Measurements from ENCODE around the gene NFKBIE.

The NFKBIE gene

DNA sequence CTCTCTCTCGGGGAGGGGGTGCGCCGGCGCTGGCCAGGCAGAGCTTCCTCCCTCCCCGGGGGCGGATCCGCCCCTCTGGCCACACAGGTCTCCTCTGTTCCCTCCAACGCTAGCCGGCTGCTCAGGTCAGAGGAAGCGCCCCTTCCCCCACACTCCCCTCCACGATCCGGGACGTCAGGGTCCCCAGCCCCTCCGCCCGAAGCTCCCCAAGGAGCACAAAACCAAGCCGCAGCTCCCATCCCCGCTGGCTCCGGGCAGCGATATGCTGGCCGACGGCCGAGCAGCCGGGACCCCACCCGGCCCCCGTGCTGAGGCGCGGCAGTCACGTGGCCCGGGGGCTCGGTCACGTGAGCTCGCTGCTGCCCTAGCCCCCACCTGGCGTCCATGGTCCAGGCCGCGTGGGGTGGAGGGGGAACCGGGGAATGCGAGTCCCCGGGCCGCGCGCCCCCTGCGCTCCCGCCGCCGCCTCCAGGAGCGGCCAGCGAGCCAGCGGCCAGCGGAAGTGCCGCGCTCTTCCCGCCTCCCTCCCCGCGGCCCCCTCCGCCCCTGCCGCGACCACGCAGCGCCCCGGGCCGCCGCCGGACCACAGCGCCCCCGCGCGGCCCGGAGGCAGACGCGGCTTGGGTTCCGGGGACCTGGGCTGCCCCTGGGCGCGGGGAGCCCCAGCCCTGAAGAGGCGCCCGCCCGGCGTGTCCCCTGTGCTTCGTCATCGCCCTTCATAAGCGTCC is 8.2 kb downstream of the NFKBIE start, which contains the start of gene SLC35B2:
SLC35B2 (minus strand) TSS at position 504 of the 728 bp plus-strand sequence; CDS start at position 386, 118 bp downstream.
- peak; percentile 69 for DNase-seq

DNA sequence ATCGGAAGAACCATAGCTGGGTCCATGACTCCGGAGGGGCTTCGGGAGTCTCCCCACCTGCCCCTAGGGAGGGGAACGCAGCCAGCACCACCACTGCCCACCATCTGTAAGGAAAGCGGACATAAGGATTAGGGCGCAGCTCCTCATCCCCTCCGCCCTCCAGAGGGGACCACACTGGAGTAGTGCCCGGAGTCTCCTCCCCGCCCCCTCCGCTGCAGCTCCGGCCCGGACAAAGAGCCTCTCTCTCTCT is 8.7 kb downstream of the NFKBIE start:
- DNase-seq: no peak

DNA sequence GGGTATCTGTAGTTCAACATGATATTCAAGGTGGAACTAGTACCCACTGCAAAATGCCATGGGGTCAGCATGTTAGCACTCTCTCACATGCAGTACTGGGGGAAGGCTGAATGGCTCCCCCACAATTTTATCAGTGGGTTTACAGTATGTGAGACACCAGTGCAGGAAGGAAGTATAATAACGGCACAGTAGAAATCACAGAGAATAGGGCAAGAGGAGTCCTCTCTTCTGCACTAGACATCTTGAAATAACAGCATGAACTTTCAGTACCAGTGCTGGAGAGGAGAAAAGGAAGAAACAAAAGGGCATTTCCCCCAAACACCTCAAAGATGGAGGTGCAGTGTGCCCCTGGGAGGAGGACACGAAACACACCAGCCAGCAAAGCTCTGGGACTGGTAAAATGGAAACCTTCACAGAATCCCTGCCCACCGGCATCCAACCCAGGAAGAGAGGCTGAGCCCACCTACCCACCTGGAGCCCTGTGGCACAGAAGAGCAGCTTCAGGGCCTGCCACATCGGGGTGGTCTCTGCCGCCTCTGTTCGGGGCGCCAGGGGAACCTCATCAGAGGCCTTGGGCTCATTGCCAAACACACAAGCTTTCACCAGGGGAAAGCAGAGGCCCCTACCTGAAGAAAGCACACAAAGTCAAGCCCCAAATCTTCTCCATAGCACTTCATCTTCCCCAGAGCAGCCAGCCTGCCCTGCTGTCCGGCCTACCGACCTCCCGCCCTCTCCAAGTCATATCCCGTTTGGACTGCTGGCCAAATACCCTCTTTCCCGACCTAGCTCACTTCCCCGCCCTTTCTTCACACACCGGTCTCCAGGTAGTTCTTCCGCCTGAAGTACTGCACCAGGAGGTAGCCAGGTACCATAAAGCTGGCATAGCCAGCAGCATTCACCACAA is 9.2 kb downstream of the NFKBIE start:
- DNase-seq: no peak

DNA sequence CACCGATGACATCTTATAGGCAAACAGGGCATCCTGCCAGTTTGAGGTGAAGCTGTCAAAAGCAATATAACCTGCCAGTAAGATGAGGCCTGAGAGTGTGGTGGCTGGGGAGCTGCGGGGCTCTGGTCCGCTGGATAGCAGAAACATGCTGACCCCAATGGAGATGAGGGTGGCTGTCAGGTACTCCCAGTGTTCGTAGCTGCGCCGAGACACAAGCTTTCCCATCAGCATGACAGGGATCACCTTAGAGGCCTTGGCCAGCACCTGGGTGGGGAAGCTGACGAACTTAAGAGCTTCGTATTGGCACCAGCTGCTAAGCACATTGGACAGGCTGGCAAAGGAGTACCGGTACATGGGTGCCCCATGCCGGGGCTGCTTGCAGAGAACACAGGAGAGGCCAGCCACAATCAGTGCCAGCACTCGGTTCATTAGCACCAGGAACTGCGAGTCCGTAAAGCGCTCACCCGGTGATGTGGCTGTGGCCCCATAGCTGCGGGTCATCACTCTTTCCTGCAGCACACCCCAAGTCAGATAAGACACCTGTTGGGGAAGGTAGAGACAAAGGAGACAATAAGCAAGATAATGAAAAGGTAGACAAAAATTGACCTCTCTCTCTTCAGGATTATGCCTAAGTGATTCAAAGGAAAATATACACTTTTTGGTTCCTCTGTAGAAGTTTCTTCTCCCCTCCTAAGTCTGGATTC is 10.1 kb downstream of the NFKBIE start:
- DNase-seq: no peak

DNA sequence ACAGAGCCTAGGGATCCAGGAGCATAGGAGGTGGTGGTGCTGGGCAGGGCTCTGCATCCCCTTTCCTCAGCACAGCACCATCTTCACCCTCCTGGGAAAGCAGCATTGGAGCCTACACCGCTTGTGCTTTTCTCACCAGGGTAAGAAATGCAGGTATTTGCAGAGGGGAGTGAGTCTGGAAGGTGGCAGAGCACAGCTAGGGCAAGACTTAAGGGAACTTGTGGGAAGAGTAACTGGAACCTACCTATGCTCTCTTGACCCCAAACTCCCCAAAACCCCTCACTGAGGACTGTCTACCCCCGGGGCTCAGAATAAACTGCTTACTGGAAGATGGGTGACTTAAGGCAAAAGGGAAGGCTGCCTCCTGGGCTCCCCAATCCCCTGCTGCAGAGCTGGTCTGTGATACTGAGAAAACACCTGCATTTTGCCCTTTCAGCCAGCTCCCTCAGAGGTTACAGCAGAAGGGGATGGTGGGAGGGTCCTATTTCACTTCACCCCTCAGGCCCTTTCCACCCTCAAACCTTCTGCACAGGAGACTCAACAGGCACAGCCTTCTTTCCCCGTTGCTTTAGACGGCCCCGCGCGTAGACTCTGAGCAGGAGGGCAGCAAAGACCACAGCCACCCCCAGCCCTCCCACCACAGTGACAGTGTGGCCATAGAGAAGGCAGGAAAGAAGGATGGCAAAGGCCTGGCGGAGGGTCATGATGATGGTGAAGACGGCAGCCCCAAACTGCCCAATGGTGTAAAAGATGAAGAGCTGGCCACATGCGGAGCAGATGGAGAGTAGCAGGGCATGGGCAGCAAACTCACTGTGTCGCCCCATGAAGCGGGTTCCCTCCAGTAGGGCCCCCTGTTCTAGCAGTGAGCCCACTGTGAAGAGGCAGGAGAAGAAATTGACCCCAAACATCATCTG is 10.9 kb downstream of the NFKBIE start:
- DNase-seq: no peak

DNA sequence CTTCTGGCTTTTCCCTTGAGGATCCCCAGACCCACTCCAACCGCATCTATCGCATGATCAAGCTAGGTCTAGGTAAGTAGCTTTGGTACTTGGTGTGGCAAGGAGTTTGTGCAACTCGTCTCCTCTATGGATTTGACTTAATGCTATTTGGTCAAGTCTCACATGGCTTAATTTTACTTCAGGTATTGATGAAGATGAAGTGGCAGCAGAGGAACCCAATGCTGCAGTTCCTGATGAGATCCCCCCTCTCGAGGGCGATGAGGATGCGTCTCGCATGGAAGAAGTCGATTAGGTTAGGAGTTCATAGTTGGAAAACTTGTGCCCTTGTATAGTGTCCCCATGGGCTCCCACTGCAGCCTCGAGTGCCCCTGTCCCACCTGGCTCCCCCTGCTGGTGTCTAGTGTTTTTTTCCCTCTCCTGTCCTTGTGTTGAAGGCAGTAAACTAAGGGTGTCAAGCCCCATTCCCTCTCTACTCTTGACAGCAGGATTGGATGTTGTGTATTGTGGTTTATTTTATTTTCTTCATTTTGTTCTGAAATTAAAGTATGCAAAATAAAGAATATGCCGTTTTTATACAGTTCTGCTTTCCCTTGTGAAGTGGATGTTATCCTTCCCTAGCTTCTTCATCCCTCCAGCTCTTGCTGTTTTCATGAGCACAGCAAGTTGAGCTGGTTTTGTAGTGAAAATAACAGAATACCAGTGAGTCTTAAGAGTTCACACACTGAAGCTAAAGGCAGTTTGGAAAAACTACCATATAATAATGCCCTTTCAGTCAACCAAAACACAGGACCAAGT is 11.8 kb downstream of the NFKBIE start:
- no peak for DNase-seq

DNA sequence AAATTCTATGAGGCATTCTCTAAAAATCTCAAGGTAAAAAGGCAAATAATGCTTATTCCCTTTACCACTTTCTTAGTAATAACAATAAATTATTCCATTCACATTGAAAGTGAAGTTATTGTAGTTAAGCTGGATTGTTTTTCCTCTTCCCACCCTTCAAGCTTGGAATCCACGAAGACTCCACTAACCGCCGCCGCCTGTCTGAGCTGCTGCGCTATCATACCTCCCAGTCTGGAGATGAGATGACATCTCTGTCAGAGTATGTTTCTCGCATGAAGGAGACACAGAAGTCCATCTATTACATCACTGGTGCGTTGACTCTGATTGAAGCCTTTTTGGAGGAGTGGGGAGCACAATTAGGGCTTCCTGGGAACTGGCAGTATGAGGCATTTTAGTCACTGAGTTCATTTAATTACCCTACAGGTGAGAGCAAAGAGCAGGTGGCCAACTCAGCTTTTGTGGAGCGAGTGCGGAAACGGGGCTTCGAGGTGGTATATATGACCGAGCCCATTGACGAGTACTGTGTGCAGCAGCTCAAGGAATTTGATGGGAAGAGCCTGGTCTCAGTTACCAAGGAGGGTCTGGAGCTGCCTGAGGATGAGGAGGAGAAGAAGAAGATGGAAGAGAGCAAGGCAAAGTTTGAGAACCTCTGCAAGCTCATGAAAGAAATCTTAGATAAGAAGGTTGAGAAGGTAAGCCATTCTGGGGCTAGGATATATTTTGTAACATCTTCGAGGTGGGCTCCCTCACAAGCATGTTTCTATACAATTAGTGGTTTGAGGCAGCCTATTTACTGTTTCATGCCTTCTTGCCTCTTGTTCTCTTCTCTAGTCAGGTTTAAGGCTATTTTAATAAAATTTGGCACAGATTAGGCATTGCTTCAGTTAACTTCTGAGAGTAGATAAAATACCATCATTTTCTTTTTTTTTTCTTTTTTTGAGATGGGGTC is 13.5 kb downstream of the NFKBIE start:
- DNase-seq: no peak

DNA sequence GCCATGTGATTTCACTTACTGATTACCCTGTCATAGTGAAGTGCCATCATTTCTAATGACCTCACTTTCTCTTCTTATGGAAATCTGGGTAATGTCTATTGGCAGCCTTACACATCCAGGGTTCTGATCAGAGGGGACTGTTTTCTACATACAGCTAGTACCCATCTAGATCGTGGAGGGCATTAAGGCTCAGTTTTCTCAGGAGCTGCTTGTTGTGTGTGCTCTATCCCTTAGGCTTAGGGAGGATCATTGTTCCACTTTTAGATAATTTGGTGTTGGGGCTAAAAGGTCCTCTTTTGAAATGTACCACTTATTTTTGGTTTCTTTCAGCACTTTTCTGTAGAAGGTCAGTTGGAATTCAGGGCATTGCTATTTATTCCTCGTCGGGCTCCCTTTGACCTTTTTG is 14.6 kb downstream of the NFKBIE start:
- no peak for DNase-seq

DNA sequence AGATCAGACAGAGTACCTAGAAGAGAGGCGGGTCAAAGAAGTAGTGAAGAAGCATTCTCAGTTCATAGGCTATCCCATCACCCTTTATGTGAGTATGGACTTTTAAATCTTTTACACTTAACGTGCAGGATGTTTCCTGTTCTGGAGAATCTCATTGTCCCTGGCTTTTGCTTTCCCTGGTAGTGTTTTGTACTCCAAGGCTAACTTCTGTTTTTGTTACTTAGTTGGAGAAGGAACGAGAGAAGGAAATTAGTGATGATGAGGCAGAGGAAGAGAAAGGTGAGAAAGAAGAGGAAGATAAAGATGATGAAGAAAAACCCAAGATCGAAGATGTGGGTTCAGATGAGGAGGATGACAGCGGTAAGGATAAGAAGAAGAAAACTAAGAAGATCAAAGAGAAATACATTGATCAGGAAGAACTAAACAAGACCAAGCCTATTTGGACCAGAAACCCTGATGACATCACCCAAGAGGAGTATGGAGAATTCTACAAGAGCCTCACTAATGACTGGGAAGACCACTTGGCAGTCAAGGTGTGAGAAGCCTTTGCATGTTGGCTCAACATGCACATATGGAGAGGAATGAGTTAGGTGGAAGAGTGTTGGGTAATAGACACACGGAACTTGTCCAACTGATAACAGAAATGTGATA is 15.2 kb downstream of the NFKBIE start:
- no peak for DNase-seq

DNA sequence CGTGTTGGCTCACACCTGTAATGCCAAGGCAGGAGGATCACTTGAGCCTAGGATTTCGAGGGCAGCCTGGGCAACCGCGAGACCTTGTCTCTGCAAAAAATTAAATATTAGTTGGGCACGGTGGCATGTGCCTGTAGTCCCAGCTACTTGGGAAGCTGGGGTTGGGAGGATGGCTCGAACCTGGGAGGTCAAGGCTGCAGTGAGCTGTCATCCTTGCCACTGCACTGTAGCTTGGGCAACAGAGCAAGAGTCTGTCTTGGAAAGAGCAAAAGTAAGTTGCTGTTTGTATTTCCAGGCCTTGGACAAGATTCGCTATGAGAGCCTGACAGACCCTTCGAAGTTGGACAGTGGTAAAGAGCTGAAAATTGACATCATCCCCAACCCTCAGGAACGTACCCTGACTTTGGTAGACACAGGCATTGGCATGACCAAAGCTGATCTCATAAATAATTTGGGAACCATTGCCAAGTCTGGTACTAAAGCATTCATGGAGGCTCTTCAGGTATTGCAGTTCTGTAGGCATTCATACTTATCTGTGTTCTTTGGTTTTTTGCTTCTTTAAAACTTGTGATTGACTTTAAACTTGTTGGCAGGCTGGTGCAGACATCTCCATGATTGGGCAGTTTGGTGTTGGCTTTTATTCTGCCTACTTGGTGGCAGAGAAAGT is 16.1 kb downstream of the NFKBIE start:
- DNase-seq: no peak

DNA sequence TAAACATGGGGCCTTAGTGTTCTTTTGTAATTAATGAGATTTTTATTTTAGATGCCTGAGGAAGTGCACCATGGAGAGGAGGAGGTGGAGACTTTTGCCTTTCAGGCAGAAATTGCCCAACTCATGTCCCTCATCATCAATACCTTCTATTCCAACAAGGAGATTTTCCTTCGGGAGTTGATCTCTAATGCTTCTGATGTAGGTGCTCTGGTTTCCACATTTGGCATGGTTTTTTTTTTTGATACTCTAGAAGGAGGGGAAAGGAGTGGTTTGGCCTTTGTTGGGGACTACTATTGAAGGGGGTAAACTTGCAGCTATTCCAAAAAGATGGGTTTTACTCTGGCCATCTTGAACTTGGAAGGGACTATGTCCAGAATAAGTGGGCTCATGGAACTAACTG is 16.8 kb downstream of the NFKBIE start:
- DNase-seq: no peak

DNA sequence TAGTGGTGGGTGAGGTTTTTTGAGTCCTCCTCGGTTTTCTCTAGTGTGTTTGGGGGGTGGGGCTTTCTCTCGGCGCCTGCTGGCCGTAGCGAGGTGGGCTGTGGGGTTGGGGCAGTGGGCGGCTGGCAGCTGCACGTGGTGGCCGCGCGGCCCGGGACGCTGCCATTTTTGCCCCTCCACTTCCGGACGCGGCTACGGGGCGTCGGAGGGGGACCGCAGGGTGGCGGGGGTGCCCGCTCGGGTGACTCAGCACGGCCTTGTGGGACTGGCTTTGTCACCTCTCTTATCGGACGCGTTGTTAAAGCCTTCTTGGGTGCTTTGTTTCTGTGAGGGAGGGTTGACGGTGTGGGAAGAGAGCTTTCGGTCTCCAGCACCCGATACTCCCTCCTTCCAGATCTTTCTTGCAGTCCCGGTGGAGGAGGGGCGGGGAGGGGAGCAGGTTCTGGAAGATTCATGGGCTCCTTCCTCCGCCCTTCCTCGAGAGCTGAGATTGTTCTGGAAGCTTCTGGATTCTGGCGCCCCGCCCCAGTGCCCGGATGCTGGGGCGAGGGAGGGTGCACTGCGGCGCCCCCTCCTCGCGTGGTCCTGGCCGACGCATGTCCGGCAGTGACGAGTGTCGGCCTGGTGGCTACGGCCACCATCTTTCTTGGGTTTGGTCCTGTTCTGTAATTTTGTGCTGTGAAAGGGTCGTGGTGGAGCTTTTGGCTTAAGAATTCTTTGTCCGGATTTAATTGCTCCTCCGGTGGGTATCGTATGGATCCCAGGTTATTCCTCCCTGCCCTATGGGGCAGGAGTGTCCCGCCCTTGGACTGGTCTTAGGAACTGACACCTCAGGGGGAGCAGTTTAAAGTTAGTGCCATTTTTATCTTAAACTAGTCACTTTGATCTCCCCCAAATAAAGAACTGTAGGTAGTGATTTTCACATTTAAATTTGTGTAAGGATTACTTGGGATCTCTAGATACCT is 17.7 kb downstream of the NFKBIE start:
- no peak for DNase-seq

DNA sequence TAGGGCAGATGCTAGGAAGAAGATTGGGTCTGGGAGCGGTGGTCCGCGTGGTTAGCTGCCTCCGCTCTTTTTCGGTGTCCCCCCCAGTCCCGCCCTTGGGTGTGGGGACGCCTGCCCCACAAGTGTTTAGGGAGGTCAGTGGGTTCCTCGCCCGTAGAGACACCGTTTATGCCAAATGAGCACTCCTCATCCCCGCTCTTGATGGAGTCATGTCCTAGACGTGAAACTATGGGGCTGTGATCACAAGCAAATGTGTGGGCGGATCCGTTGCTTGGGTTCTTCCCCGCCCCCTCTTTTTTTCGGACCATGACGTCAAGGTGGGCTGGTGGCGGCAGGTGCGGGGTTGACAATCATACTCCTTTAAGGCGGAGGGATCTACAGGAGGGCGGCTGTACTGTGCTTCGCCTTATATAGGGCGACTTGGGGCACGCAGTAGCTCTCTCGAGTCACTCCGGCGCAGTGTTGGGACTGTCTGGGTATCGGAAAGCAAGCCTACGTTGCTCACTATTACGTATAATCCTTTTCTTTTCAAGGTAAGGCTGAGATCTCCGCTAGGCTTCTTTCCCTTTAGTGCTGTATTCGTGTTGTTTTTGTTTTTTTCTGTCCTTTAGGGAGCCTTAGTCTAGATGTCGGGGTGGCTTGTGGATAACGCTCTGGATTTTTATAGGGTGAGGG is 18.6 kb downstream of the NFKBIE start, which contains the start of gene HSP90AB1:
HSP90AB1 (plus strand) TSS at position 439 of the 675 bp plus-strand sequence. CDS start 1,529 bp downstream, outside the sequence.
- peak; percentile 97 for DNase-seq

DNA sequence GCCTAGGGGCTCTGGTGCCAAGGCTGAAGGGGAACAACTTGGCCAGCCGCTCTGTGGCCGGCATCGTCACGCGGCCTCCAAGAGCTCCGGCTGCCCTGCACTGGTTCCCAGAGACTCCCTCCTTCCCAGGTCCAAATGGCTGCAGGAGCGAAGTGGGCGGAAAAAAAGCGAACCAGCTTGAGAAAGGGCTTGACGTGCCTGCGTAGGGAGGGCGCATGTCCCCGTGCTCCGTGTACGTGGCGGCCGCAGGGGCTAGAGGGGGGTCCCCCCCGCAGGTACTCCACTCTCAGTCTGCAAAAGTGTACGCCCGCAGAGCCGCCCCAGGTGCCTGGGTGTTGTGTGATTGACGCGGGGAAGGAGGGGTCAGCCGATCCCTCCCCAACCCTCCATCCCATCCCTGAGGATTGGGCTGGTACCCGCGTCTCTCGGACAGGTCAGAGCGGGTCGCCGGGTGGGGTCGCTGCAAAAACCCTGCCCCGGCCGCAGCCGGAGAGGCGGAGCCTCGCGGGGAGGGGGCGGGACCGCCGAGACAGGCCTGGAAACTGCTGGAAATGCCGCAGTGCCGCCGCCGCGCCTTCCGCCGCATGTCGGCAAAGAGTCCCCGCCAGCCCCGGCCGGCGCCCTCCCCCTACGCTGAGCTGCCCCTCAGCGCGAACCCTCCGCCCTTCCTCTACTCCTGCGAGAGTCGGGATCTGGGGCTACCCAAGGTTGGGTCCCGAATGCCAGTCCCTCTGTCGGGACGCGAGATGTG is 19.3 kb downstream of the NFKBIE start:
- DNase-seq: peak; percentile 79

DNA sequence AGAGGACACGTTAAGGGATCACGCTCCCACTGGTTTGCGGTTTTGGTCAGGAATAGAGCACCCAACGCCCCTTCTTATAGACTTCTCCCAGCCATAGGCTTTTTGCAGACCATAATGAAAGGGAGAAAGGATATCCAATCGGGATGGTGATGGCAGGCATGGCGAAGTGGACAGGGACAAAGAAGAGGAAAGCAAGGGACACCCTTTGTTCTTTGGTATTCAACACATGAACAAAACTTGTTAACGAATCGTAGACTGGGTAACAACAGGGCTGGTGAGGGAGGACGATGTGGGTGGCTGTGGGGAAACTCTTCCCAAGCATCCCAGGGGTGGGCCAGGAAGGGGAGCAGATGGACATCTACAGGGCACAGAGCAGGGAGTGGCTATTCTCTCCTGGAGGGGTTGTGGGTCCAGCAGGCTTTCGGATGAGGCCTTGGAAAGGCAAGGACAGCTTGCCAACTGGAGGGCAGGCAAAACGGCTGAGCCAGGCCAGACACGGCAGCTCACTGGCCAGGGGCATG is 19.9 kb downstream of the NFKBIE start:
- no peak for DNase-seq

DNA sequence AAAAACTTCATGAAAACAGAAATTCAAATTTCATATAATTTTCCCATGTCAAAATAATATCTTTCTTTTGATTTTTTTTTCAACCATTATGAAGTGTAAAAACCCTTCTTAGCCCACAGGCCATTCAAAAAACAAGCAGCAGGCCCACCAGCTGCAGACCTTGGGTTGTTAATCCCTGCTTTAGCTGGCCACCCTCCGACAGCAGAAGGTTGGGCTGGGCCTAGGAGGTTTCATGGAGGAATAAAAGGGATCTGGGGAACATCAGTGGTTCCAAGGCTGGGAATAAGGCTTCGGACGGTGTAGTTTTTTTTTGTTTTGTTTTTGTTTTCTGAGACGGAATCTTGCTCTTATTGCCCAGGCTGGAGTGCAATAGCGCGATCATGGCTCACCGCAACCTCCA is 22.0 kb downstream of the NFKBIE start:
- DNase-seq: no peak

All from NCI-H2171 (cell line).